Measurements from ENCODE around the gene CST5.

Gene CST5

GRCh38 chr20:23884136-23884770 is 4.7 kb upstream of the CST5 start:
- no peak for DNase-seq

DNA sequence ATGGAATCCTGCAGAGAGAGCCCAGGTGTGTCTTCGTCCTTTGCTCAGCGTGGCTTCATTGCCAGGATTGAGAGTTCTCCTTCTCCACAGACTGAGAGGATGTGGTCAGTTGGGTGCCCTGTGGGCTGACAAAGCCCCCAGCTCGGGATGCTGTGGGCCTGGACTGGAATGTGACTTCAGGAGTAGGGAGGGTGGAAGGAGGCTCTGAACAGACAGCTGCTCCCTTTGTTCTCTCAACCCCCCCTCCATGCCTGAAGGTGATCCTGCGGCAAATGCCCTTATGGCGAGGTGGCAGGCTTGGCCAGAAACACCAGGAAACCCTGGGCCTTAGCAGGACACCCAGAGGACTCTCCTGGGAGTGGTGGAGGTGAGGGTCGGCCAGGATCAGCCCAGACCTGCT is 1.8 kb upstream of the CST5 start:
- Histone ChIP-seq H3K4me1 (ENCODE audit: low read length) (no peaks in the 10 kb centered on the region), H3K4me2 (ENCODE audit: low read depth, low read length) (no peak overlapping the region), H3K9me2 (replicated peaks; ENCODE audit: insufficient read depth, low read length) (no peaks in the 10 kb centered on the region), H3K27ac (ENCODE audit: low read length) (no peak overlapping the region), H3K4me3 (ENCODE audit: low read length) (no peak overlapping the region), H3K27me3 (replicated peaks; ENCODE audit: insufficient read depth, low read length) (no peaks in the 10 kb centered on the region), H3K9me3 (replicated peaks; ENCODE audit: insufficient read depth, low read length) (no peaks in the 10 kb centered on the region), H3F3A (ENCODE audit: insufficient read depth, low read length) (no peaks in the 10 kb centered on the region), H3K79me2 (ENCODE audit: low read length) (no peaks in the 10 kb centered on the region), H3K36me3 (replicated peaks; ENCODE audit: insufficient read depth, low read length) (no peaks in the 10 kb centered on the region), H4K20me1 (ENCODE audit: insufficient read depth, low read length) (no peaks in the 10 kb centered on the region), H3K9ac (ENCODE audit: low read length) (no peak overlapping the region), H2AFZ (ENCODE audit: low read length) (no peak overlapping the region)
- TF ChIP-seq EZH2 (optimal IDR thresholded peaks at IDR 0.05; ENCODE audit: low read depth, low read length) (no peak), EZH2phosphoT487 (IDR thresholded peaks at IDR 0.05; ENCODE audit: low read length) (no peak), CTCF (IDR thresholded peaks at IDR 0.05; ENCODE audit: low read length) (no peak)
- DNase-seq: no peak

More at GRCh38 chr20:23884136-23884770, 4.7 kb upstream of the CST5 start:
- no peaks in the 10 kb centered on the region for H4K20me1 ChIP-seq (ENCODE audit: insufficient read depth, low read length)
- no peaks in the 10 kb centered on the region for H3K27me3 ChIP-seq (replicated peaks; ENCODE audit: insufficient read depth, low read length)
- no peak overlapping the region for H3K4me3 ChIP-seq (ENCODE audit: low read length)
- no peak overlapping the region for H3K9ac ChIP-seq (ENCODE audit: low read length)
- no peaks in the 10 kb centered on the region for H3F3A ChIP-seq (ENCODE audit: insufficient read depth, low read length)
- TF ChIP-seq EZH2phosphoT487 (IDR thresholded peaks at IDR 0.05; ENCODE audit: low read length) (no peak), CTCF (IDR thresholded peaks at IDR 0.05; ENCODE audit: low read length) (no peak), EZH2 (optimal IDR thresholded peaks at IDR 0.05; ENCODE audit: low read depth, low read length) (no peak)
- H3K9me2 ChIP-seq (replicated peaks; ENCODE audit: insufficient read depth, low read length): no peaks in the 10 kb centered on the region
- no peak overlapping the region for H2AFZ ChIP-seq (ENCODE audit: low read length)
- no peaks in the 10 kb centered on the region for H3K4me1 ChIP-seq (ENCODE audit: low read length)
- no peaks in the 10 kb centered on the region for H3K36me3 ChIP-seq (replicated peaks; ENCODE audit: insufficient read depth, low read length)
- H3K4me2 ChIP-seq (ENCODE audit: low read depth, low read length): no peak overlapping the region
- no peak overlapping the region for H3K27ac ChIP-seq (ENCODE audit: low read length)
- H3K79me2 ChIP-seq (ENCODE audit: low read length): no peaks in the 10 kb centered on the region
- H3K9me3 ChIP-seq (replicated peaks; ENCODE audit: insufficient read depth, low read length): no peaks in the 10 kb centered on the region

DNA sequence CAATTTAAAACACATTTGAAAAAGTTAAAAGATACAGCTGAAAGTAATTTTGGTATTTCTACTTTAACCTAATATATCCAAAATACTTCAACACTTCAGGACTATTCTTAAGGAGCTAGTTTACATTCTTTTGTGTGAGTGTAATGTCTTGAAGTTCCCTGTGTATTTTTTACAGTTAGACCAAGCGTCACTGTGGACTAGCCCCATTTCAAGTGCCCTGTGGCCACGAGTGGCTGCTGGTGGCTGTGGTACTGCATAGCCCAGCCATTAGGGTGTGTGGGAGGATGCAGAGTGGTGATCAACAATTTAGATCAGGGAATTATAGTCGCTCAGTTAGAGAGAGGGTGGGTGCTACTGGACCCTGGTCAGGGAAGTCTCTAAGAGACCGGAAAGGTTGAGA is 869 bp upstream of the CST5 start:
- no peaks in the 10 kb centered on the region for H3K4me1 ChIP-seq (ENCODE audit: low read length)
- no peaks in the 10 kb centered on the region for H3K9me2 ChIP-seq (replicated peaks; ENCODE audit: insufficient read depth, low read length)
- no peaks in the 10 kb centered on the region for H4K20me1 ChIP-seq (ENCODE audit: insufficient read depth, low read length)
- no peaks in the 10 kb centered on the region for H3K27me3 ChIP-seq (replicated peaks; ENCODE audit: insufficient read depth, low read length)
- H3F3A ChIP-seq (ENCODE audit: insufficient read depth, low read length): no peaks in the 10 kb centered on the region
- no peak for DNase-seq
- H3K79me2 ChIP-seq (ENCODE audit: low read length): no peaks in the 10 kb centered on the region
- TF ChIP-seq CTCF (IDR thresholded peaks at IDR 0.05; ENCODE audit: low read length): no peak
- TF ChIP-seq EZH2phosphoT487 (IDR thresholded peaks at IDR 0.05; ENCODE audit: low read length): no peak
- TF ChIP-seq EZH2 (optimal IDR thresholded peaks at IDR 0.05; ENCODE audit: low read depth, low read length): no peak
- no peaks in the 10 kb centered on the region for H3K9me3 ChIP-seq (replicated peaks; ENCODE audit: insufficient read depth, low read length)
- H3K36me3 ChIP-seq (replicated peaks; ENCODE audit: insufficient read depth, low read length): no peaks in the 10 kb centered on the region
- H3K4me2 ChIP-seq (ENCODE audit: low read depth, low read length): no peak overlapping the region
- H3K4me3 ChIP-seq (ENCODE audit: low read length): no peak overlapping the region
- no peak overlapping the region for H3K9ac ChIP-seq (ENCODE audit: low read length)
- no peak overlapping the region for H3K27ac ChIP-seq (ENCODE audit: low read length)
- H2AFZ ChIP-seq (ENCODE audit: low read length): no peak overlapping the region
